Cardiac muscle cell (in vitro differentiated cells and primary cell): Measurements from ENCODE around the gene PEX14. TPM values are rescaled to one million over a fixed set of nuclear protein-coding genes. Genes with fewer than 3 reads are reported as not detected.

Experiments used
- DNase-seq, 2 donors: peaks; one replicate each; pipeline versions ENCODE4 v3.0.0 to v3.0.0-alpha.2; 2010 to 2017; ENCODE audit warnings: low read depth in 1 of 2, low spot score in 1 of 2
- H3K27ac ChIP-seq: fragments of 200-600 bp; sonication (generic); 2 replicates; pipeline ENCODE4 v1.5.1; 2016
- H3K27me3 ChIP-seq: fragments of 200-600 bp; sonication (generic); 2 replicates; pipeline ENCODE4 v1.6.0; 2016; ENCODE audit warnings: control low read depth
- H3K36me3 ChIP-seq: fragments of 200-600 bp; sonication (generic); 2 replicates; pipeline ENCODE4 v1.5.1; 2016; ENCODE audit warnings: control low read depth
- H3K4me1 ChIP-seq: fragments of 200-600 bp; sonication (generic); 2 replicates; pipeline ENCODE4 v1.8.1; 2017; ENCODE audit warnings: low read depth, mild to moderate bottlenecking, mixed run types
- H3K4me3 ChIP-seq: fragments of 200-600 bp; sonication (generic); 2 replicates; pipeline ENCODE4 v1.5.1; 2016; ENCODE audit warnings: mild to moderate bottlenecking
- H3K9me3 ChIP-seq: fragments of 200-600 bp; sonication (generic); 2 replicates; pipeline ENCODE4 v1.5.1; 2017; ENCODE audit warnings: low read depth, mild to moderate bottlenecking, control low read depth
- CTCF ChIP-seq: IDR thresholded peaks from 2 replicates; pipeline ENCODE4 v1.5.1; 2012; ENCODE audit warnings: low read depth, mild to moderate bottlenecking, low read length
- polyA plus RNA-seq: library from polyadenylated mRNA; unstranded; fragments of >200 nt; fragmentation: Nextera tagmentation; extraction: Ambion mirVana; gene quantifications from 2 replicates; pipeline ENCODE4 v1.2.1, GENCODE V29; 2016
- total RNA-seq: library from RNA; depleted of rRNA; stranded (reverse); fragments of >200 nt; gene quantifications from 2 replicates; pipeline ENCODE4 v1.2.3, GENCODE V29; 2016

The PEX14 gene
- total and polyA plus RNA-seq, 2 experiments from 2014 or later: 25.0 to 32.1 TPM

GRCh38 chr1:10446790-10447422, 27.8 kb upstream of the PEX14 start:
- H3K36me3 ChIP-seq: no peaks in the 10 kb centered on the region
- H3K4me1 ChIP-seq: peaks cover 4% of the 10 kb centered on the region
- no peaks in the 10 kb centered on the region for H3K9me3 ChIP-seq
- no peak for TF ChIP-seq CTCF
- DNase-seq: no peak
- H3K27me3 ChIP-seq: no peaks in the 10 kb centered on the region
- no peak overlapping the region for H3K27ac ChIP-seq
- H3K4me3 ChIP-seq: no peak overlapping the region

GRCh38 chr1:10449751-10450150, 25.0 kb upstream of the PEX14 start, which contains the start of gene CORT:
CORT (plus strand) TSS chr1:10450031; CDS start chr1:10450224, 193 bp downstream.
- H3K27ac ChIP-seq: no peak within 1 kb of the TSS
- no peak for TF ChIP-seq CTCF
- H3K4me1 ChIP-seq: peaks cover 4% of the 10 kb centered on the region
- DNase-seq: no peak
- H3K36me3 ChIP-seq: no peaks in the 10 kb centered on the region
- no peak within 1 kb of the TSS for H3K4me3 ChIP-seq
- no peaks in the 10 kb centered on the region for H3K9me3 ChIP-seq
- H3K27me3 ChIP-seq: no peaks in the 10 kb centered on the region

GRCh38 chr1:10450156-10450814, 24.5 kb upstream of the PEX14 start:
- Histone ChIP-seq H3K36me3 (no peaks in the 10 kb centered on the region), H3K4me3 (no peak overlapping the region), H3K27ac (no peak overlapping the region), H3K4me1 (peaks cover 4% of the 10 kb centered on the region), H3K27me3 (no peaks in the 10 kb centered on the region), H3K9me3 (no peaks in the 10 kb centered on the region)
- DNase-seq: no peak
- no peak for TF ChIP-seq CTCF

- no peak overlapping the region for H3K27ac ChIP-seq
- H3K27me3 ChIP-seq: no peaks in the 10 kb centered on the region
- DNase-seq: no peak
- H3K36me3 ChIP-seq: no peaks in the 10 kb centered on the region
- H3K4me1 ChIP-seq: peaks cover 4% of the 10 kb centered on the region
- H3K4me3 ChIP-seq: no peak overlapping the region
- H3K9me3 ChIP-seq: no peaks in the 10 kb centered on the region
- no peak for TF ChIP-seq CTCF
These were observed 23.9 kb upstream of the PEX14 start for GRCh38 chr1:10450836-10451235.

- Histone ChIP-seq H3K36me3 (no peaks in the 10 kb centered on the region), H3K27ac (no peak overlapping the region), H3K27me3 (no peaks in the 10 kb centered on the region), H3K4me1 (peaks cover 5% of the 10 kb centered on the region), H3K4me3 (no peak overlapping the region), H3K9me3 (no peaks in the 10 kb centered on the region)
- DNase-seq: peak in 1 of 2 donors; percentile 40
- TF ChIP-seq CTCF: no peak
These were observed 23.5 kb upstream of the PEX14 start for GRCh38 chr1:10451287-10451686.
